ENCODE measurements around the gene NLGN2.

Gene NLGN2

GRCh38 chr17:7466639-7467341 is 59.1 kb downstream of the NLGN2 start:
- peak; percentile 35 to 55 for DNase-seq

GRCh38 chr17:7467498-7467897 is 59.9 kb downstream of the NLGN2 start:
- no peak for DNase-seq

GRCh38 chr17:7468290-7468689 is 60.6 kb downstream of the NLGN2 start:
- no peak for DNase-seq

DNA sequence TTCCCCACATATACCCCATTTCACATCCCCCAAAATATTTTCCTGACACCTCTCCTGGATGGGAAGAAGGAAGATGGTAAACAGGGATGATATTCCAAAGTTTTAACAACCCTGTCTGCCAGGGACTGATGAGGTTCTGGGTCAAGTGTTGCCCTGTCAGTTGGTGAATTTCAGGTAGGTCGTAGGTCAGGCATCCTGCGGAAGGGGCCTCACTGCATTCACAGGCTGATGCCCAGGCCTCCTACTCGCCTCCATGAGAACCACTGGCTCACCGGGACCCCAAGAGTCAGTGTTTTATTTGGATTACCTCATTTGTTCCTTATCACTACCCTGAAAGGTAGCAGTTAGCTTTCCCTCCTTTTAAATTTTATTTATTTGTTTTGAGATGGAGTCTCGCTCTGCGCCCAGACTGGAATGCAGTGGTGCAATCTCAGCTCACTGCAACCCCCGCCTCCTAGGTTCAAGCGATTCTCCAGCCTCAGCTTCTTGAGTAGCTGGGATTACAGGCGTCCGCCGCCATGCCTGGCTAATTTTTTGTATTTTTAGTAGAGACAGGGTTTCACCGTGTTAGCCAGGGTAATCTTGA is 61.3 kb downstream of the NLGN2 start:
- no peak for DNase-seq

Data from inflammatory macrophage treated with lipopolysaccharide for 1 hour (primary cell).